Stimulated activated CD8-positive, alpha-beta memory T cell treated with anti-CD3 and anti-CD28 coated beads, Interleukin-15, amount 100 ng/mL, for 4 hours (primary cell): Measurements from ENCODE around the gene BMERB1.

ENCODE experiments used
- DNase-seq, 2 donors: peaks; one replicate each; pipeline ENCODE4 v3.0.0-alpha.2; 2020; ENCODE audit warnings: low read depth in 2 of 2

BMERB1 gene

DNA sequence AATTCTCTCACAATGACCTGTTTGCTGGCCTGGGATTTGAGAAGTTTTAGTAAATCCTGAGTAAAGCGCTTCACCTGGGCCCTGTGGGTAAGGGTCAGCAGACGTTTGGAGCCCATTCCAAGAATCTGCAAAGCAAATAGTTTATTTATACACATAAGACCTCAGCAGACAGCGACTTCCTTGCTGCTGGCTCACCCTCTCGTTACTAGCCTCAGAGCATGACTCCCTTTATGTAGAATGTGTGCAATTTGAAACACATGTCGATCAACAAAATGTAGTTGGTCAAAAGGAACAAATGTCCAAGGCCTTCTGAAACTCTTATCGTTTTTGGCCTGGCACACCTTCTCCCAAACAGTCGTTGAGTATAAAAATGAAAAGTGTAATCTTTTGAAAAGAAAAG is 177.2 kb downstream of the BMERB1 start:
- no peak for DNase-seq

DNA sequence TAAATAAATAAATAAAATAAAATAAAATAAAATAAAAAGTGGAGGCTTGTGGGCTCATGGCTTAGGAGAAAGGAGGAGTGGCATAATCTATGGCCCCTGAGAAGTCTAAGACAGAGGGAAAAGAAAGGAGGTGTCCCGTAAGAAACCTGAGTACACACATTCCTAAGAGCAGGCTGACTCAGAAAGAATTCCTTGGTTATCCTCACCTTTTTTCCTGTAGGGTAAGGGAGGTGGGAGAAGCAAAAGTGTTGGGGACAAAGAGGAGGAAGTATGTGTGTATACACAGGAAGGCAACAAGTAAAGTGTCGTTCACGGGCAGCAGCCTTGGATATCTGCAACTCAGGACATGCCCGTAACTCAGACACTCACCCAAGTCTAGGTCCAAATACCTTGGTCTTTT is 179.3 kb downstream of the BMERB1 start:
- no peak for DNase-seq

DNA sequence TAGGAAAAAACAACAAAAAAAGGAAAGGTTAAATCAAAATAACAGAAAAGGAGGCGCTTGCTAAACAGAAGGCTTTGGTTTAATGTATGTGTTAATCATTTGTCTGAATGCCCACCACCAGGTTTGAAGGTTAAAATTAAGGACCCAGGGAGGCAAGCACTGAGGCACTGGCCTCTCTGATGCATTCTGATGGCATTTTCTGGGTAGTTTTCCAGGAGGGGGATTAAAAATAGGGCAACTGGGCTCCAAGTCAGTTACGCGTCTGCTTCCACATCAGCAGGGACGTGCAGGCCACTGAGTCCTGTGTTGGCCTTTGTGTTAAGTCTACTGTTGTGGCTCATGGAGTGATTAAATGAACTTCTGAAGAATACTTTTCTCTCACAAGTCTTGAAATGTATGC is 181.6 kb downstream of the BMERB1 start:
- no peak for DNase-seq

DNA sequence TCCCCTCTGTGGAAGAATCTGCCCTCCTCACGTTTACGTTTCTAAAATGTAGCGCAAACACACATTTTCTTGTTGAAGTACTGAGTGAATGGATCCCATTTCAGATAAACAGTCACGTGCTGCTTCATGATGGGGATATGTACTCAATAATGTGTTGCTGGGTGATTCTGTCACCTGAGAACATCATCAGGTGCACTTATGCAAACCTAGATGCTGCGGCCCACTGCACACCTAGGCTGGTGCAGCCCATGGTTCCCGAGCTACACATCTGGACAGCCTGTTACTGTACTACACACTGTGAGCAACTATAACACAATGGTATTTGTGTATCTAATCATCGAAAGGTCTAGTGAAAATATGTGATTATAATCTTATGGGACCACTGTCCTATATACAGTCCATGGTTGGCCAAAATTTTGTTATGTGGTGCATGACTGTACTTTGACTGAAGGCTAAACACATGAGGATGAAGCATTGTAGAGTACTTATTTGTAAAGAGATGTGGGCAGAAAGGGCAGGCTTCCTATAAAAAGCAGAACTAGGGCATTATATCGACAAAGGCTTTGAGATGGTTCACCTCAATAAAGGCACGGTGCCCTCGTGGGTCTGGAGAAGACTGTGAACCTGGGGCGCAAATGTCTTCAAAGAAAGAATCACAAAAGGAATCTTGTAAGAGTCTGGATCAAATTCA is 182.2 kb downstream of the BMERB1 start:
- DNase-seq: no peak

DNA sequence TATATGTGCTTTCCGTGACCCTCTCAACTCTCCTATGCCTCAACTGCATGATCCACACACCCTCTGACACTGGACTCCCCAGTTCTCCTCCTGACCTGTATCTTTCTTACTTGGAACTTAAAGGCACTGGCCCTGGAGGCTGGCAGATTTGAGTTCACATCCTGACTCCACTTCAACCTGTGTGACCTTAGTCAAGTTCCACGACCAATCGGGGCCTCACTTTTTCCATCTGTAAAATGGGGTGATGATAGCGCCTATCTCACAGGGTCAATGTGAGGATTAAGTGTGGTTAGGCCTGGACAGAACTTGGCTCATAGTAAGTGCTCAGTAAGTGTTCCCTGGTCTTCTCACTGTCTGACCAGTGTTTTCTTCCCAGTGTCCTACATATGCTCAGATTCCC is 183.5 kb downstream of the BMERB1 start:
- no peak for DNase-seq

DNA sequence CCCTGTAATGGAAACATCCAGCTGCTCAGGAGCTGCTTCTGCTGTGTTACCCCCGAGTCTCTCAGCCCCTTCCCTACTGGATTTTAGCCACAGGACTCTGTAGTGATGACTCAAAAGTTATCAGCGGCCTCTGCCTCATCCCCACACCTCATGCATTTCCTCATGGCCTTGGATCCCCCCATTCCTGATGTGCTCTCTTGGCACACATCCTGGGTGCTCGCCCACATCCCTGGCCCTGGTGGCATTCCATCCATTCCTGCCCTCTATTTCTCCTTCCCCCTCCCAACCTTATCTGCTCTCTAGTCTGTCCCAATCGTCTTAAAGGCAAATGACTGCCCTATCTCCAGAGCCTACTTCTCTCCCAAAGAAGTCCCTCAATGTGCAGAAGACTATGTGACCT is 184.0 kb downstream of the BMERB1 start:
- DNase-seq: no peak

DNA sequence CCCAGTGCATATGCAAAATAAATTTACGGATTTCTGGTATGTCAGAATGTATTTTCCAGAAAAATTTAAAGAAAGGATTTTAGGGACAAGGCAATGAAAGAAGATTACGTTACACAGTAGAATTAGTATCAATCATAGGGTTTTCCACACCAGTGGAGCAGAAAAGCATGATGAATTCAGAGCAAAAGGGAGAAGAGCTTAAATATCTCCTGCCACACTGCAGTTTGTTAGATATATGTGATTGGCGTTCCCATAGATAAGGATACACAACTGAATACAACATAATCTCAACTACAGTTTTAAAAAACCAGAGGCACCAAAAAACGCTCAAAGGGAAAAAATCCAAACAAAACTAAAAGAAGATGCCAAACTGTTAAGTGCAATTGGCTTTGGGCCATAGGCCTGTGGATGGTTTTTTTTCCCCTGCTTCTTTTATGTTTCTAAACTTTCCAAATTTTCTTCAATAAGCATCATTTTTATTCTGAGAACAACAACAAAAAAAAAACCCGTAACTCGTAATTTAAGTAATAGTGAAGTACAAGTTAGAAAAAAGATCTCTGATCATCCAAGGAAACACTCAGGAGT is 186.3 kb downstream of the BMERB1 start:
- DNase-seq: no peak

DNA sequence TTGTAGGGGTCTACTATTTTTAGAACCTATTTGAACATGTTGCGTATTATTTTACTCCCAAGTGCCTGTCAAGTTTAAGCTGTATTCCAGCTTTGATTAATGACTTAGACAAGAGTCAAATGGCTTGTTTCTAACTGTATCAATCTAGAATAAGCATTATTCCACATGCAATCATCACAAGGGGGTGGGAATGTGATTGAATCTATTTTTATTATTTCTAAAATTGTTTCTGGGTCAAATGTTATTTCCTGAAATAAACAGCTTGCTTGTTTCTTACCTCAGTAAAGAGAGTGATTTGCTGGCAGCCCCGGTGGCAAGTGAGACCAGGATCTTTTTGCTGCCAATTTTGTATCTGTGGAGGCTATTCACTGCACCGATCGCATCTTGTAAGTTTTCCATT is 187.1 kb downstream of the BMERB1 start:
- no peak for DNase-seq

DNA sequence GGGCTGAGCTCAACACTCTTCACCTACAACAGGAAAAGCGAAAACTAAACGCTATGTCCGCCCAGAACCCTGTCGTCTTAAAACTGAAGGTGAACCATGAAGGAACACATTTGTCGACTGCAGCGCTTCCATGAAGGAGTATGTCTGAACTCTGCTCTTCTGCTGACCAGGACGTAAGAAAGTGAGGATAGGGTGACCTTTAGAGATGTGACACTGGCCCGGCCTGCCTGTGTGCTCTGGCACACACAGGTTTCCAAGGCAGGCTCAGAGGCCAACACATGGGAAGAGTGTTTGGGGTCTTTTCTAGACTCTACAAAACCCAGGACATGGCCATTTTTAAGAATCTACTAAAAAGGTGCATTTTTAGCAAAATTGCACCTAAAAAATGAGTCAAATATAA is 187.5 kb downstream of the BMERB1 start:
- no peak for DNase-seq

DNA sequence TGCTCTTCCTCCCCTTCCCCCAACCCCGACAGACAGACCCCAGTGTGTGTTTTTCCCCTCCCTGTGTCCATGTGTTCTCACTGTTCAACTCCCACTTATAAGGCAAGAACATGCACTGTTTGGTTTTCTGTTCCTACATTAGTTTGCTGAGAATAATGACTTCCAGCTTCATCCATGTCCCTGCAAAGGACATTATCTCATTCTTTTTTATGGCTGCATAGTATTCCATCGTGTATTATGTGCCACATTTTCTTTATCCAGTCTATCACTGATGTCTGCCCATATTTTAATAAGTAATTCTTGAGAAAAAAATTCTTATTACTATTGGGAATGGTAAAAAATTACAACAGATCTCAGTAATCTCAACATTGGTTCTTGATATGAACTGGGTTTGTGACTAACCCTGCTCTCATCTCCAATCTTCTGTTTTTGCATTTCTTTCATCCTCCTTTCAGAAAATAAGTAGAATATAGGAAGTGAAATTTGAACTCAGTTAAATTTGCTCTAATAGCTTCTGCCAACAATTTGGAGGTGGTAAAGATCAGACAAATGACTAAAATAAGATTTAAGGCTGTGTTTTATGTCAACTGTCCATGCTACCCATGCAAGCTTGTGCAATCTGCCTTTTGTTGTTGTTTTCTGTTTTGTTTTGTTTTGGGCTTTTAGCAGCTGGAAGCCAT is 197.5 kb downstream of the BMERB1 start:
- DNase-seq: no peak

DNA sequence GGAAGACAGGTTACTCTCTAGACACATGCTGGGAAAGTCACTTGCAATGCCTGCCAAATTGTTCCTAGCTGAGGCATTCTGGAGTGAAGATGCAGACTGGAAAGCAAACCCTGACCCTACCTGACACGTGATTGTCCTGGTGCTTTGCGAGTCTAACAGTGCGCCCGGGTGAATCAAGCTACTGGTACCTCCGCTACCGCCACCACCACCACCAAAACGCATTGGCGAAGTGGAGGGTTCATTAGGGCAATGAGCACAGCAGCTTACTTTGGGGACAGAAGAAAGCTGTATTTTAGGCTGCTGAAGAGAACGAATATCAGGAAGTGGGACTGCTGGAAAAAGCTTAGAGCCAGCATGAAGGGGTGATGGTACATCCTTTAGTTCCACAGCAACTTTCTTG is 201.5 kb downstream of the BMERB1 start:
- no peak for DNase-seq

DNA sequence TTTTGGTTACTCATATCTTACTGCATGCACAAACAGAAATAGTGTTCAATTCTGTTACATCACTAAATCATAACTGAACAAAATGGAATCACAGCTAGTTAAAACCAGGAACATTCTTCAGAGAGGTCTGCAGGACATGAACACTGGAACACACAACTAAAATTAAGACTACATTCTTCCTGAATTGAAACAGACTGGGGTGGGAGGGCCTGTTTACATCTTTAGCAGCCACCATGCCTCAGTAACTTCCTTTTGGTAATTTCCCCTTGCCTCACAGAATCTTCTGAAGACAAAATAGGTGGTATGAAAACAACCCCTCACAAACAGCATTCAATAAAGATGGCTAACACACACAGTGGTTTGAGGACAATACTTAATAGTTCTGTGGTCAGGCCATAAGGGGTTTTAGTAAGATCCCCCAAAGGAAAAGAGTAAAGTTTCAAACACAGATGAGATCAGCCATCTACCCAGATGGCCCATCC is 202.0 kb downstream of the BMERB1 start:
- DNase-seq: no peak
